GM19035 (cell line): ENCODE data around the gene PBLD.
"Not testable (repeated sequence)": the region's sequence is repeated elsewhere in the genome, so short reads cannot be mapped to it uniquely, and the experiment has no call there.

ENCODE experiments used
- ATAC-seq: cut with Tn5 transposase; IDR thresholded peaks from one replicate; pipeline ENCODE4 v1.9.1; 2021; ENCODE audit not compliant: unreplicated experiment

The PBLD gene

GRCh38 chr10:68331455-68332258, 1.1 kb downstream of the PBLD start, which contains the start of gene HNRNPH3:
Gene HNRNPH3, plus strand, starts transcription at chr10:68332064. Its CDS starts 5,158 bp downstream, at chr10:68337222.
- ATAC-seq, result peak; percentile 80

DNA sequence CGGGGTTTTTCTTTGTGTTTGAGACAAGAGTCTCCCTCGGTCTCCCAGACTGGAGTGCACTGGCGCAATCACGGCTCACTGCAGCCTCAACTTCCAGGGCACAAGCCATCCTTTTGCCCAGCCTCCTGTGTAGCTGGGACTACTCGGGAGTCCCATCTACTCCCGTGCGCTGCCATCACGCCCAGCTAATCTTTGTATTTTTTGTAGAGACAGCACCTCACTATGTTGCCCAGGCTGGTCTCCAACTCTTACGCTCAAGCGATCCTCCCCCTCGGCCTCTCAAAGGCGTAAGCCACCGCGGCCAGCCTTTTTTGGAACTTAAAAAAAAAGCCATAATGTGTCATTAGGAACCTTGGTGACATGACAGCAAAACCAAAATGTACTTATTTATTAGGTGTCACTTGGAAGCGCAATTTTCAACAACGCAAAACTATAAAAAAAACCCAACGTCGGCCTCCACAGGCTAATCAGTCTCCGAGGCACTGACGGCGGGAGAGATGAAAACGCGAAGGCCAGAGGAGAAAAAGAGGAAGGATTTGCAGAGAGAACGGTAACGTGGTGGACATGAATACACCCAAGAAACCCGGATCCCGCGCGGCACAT, 1.8 kb downstream of the PBLD start:
- ATAC-seq, result no peak

DNA sequence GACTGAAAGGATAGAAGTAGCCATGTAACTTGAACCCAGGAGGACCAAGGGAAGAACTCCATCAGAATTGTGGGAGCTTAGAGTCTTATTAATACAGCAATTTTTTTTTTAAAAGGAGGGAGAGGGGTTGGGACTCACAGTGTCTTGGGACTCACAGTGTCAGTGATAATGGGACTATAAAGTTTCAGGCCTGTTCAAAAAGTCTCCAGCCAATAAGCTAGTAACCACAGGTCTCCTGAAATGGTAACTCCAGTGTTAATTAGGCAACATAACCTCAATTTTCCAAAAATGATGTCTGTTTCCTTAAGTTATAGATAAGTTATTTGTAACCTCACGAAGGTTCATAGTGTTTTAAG, 3.2 kb downstream of the PBLD start:
- no peak for ATAC-seq

- no peak for ATAC-seq
These were observed 4.6 kb downstream of the PBLD start for GRCh38 chr10:68327889-68328786.

- not testable (repeated sequence) for ATAC-seq
These were observed 8.3 kb downstream of the PBLD start for GRCh38 chr10:68324396-68324795.

DNA sequence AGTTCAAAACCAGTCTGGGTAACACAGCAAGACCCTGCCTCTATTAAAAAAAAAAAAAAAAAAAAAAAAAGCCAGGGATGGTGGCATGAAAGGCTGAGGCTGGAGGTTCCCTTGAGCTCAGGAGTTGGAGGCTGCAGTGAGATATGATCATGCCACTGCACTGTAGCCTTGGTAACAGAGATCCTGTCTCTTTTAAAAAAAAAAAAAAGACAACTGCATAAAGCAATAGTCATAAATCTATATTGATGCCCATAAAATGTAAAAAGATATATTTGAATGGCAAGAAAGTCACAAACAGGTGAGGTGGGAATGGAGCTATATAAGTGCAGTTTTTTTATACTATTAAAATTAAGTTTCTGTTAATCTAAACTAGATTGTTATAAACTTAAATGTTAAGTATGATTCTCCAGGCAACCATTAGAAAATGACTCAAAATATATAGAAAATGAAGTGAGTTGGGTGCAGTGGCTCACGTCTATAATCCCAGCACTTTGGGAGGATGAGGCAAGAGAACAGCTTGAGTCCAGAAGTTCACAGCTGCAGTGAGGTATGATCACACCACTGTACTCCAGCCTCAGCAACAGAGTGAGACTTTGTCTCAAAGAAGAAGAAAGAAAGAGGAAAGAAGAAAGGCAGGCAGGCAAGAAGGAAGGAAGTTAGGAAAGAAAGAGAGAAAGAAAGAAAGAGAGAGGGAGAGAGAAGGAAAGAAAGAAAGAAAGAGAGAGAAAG, 14.2 kb downstream of the PBLD start:
- no peak for ATAC-seq

DNA sequence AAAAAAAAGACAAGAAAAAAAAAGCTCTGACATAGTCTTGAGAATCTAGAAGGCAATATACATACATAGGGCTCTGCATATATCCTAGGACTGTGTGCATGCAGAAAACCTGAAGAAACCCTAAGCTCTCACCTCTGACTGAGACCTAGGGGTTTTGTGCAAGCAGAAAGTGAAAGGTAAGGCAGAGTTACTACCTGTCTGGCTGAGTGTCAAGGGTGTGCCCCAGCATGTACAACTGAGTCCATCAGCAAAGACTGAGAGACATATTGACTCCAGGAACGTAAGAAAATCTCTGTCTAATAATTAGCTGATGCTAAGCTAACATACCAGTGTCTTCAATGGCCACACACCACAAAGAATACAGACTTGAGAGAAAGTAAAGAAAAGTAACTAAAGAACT, 17.1 kb downstream of the PBLD start:
- no peak for ATAC-seq

DNA sequence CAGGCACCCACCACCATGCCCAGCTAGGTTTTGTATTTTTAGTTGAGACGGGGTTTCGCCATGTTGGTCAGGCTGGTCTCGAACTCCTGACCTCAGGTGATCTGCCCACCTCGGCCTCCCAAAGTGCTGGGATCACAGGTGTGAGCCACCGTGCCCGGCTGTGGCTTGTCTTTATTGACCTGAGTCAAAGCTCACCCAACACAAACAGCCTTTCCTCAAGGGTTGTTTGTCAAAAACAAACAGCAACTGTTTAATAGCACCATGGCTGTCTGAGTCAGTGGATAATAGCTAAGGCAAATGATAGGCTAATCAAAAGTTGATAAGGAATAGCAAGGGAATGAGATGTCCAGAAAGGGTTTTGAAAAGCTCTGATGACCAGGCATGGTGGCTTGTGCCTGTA, 17.8 kb downstream of the PBLD start:
- ATAC-seq, result not testable (repeated sequence)

DNA sequence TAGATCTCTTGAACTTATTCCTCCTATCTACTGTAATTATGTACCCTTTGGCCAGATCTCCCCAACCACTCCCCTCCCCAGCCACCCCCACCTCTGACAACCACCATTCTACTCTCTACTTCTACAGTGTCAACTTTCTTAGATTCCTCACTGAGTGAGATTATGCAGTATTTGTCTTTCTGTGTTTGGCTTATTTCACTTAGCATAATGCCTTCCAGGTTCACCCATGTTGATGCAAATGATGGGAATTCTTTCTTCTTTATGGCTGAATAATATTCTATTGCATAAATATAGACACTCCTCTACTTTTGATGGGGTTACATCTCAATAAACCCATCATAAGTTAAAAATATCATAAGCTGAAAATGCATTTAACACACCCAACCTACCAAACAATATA, 22.2 kb downstream of the PBLD start:
- no peak for ATAC-seq

DNA sequence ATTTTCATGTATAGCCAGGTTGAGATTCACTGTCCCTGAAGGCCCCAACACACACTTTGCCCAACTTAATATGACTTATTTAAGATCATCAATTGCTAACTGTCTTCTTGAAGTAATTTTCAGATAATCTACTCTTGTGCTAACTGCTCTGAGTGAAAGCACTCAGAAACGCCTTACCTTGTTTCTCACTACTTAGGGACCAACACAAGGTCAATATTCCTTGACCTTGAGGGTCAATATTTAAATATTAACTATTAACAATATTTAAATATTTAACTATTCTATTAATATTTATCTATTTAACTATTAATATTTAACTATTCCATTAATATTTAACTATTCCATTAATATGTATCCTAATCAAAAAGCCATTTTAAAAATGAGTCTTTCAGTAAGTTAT, 26.9 kb downstream of the PBLD start:
- no peak for ATAC-seq

DNA sequence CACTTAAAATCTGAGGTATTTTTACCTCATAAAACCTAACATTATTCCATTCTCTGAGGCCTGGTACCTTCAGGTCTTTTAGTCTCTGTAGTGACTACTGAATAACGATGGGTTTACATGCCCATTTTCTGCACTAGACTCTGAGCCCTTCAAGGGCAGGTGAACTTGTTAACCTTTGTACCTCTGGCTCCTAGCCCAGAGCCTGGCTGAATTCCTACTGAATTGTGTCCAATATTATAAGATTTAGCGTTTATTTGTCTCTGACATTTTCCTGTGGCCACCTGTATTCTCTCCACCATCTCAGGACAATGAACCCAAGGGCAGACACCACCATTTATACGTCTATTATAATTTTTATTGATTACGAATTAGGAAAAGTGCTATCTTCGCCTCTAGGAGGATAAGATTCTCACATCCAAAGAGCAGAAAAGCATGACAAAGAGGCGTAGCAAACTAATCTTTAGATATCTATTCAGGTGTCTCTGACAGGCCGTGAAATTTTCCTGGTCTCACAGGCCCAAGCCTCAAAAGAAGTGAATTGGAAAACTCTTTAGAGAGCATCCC, 28.8 kb downstream of the PBLD start:
- ATAC-seq, result no peak

- ATAC-seq, result no peak
These were observed 29.9 kb downstream of the PBLD start for GRCh38 chr10:68302871-68303270.

GRCh38 chr10:68302503-68302823, 30.3 kb downstream of the PBLD start:
- ATAC-seq, result no peak

DNA sequence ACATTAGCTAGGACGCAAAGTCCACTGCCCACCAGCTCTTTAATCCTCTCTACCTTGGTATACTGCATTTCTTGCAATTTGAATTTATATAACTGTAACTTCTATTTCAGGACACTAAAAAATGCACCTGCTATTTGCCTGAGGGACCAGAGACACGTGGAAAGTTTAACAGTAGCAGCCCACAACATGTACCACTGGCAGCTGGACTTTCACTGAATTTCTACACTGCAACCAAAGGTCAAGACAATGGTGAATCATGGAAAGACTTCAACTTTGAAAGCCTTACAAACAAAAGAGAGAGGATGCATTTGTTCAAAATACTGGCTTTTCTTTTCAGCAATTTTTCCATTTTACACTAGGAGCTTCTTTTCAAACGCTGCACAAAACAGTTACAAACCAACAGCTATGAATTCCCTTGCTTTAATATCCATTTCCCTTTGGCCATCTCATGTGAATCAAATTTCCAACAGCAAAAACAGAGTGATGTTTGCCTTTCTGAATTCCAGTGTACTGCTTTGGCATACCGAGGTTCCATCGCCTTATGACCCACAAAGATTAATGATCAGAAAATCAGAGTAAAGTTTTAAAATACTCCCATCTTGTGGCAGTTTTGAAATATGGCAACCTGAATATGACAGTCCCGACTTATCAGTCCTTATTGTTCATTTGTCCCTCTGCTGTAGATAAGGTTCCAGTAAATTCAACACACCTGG, 30.8 kb downstream of the PBLD start:
- peak; percentile 65 for ATAC-seq

DNA sequence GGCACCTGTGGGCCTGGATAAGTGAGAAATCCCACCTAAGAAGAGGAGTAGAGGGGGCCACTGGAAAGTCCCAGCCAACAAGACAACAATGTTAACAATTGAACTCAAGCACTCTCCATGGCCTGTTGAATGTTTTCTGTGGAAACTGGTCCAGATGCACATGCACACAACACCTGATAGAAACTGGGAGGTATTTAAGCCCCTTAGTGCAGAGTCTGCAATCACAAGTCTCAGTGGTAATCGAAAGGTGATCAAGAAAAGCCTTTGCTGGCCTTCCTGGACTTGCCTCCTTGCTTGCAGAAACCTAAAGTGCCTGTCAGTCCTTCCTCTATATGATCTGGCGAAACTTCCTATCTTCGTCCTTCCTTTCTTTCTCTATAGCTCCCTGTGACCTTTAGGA, 31.4 kb downstream of the PBLD start:
- no peak for ATAC-seq

DNA sequence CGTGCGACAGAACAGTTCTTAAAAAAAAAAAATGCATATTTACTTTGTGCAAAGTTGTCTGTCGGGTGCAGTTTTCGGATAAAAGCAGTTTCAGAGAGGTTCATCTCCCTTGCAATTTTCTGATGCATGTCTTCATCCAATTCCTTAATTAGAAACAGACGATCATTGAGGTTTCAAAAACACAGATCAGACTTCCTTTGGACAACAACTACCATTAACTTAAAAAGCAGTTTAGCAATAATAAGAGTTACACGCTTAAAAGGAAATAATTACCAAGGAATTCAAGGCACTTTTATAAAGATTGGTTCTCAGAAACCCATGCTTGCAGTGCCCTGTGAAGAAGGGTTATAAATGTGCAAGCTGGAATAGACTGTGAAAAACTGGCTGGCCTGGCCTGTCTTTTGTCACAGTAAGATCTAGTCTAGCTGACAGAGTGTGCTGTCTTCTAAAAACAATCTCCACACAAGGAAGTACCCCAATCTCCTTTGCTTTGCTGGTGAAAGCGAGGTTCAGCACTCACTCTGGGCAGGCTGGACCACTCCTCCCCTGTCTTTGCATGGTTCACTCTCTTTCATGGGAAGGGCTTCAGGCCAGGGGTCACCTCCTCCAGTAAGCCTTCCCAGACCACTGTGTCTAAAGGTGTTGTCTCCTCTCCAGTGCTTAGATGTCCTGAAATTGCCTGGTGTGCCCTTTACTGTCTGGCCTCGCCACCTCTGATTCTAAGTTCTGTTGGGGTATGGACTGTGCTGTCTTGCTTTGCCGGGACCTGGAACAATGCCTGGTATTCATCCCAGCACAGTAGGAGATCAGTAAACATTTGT, 35.7 kb downstream of the PBLD start:
- ATAC-seq, result no peak

GRCh38 chr10:68290736-68291135, 42.0 kb downstream of the PBLD start:
- no peak for ATAC-seq

DNA sequence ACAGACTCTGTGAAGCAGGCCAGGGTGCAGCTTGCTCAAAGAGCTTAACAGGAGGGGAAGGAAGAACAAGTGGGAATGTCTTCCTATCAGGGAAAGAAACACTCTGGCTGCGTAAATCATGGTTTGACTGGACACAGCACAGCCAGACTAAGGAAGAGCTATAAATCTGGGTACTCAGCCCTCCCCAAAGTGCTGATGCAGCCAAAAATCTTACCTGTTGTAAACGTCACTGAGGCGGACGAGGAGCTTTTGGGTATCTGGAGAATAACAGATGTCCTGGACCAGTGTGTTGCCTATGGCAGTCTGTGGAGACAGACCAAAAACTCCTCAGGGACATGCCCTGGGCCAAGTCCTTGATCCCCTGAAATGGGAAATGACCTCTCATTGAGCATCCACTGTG, 44.0 kb downstream of the PBLD start:
- ATAC-seq, result no peak
